NCI-H2196 treated with DMSO at 0.1 percent for 48 hours (cell line): ENCODE results near the gene CDK18.

Experiments
- DNase-seq: peaks from one replicate; lab custom pipeline; 2025; ENCODE audit not compliant: unreplicated experiment; lab: John Stamatoyannopoulos, UW

CDK18 gene

GRCh38 chr1:205535866-205536758, 31.6 kb downstream of the CDK18 start:
- DNase-seq, result no peak

GRCh38 chr1:205536759-205537361, 32.4 kb downstream of the CDK18 start:
- DNase-seq, result peak; percentile 90

- DNase-seq, result no peak
Measured at GRCh38 chr1:205537386-205538018, 33.0 kb downstream of the CDK18 start.

- DNase-seq, result no peak
Measured at GRCh38 chr1:205538235-205538840, 33.9 kb downstream of the CDK18 start.

GRCh38 chr1:205541161-205541886, 36.9 kb downstream of the CDK18 start:
- no peak for DNase-seq

- DNase-seq, result no peak
Measured at GRCh38 chr1:205542367-205542766, 37.9 kb downstream of the CDK18 start.

GRCh38 chr1:205543351-205544301, 39.2 kb downstream of the CDK18 start:
- peak; percentile 47 for DNase-seq

GRCh38 chr1:205545001-205545919, 40.8 kb downstream of the CDK18 start:
- no peak for DNase-seq

- no peak for DNase-seq
Measured at GRCh38 chr1:205545991-205546390, 41.5 kb downstream of the CDK18 start.

- no peak for DNase-seq
Measured at GRCh38 chr1:205546541-205546940, 42.1 kb downstream of the CDK18 start.

GRCh38 chr1:205547936-205548827, 43.7 kb downstream of the CDK18 start:
- DNase-seq, result no peak

GRCh38 chr1:205554026-205554811, 49.8 kb downstream of the CDK18 start:
- DNase-seq, result no peak

- DNase-seq, result no peak
Measured at GRCh38 chr1:205561501-205562203, 57.2 kb downstream of the CDK18 start.

- peak; percentile 43 for DNase-seq
Measured at GRCh38 chr1:205563927-205564441, 59.5 kb downstream of the CDK18 start.

- DNase-seq, result no peak
Measured at GRCh38 chr1:205565799-205566198, 61.3 kb downstream of the CDK18 start.

- no peak for DNase-seq
Measured at GRCh38 chr1:205567716-205568115, 63.2 kb downstream of the CDK18 start.
